ENCODE results near the gene FIBCD1. TPM values are rescaled to one million over a fixed set of nuclear protein-coding genes. Genes with fewer than 3 reads are reported as not detected.

Gene FIBCD1
- total RNA-seq, 4 donors from 2014 or later: 4.2 TPM; not detected in 3

DNA sequence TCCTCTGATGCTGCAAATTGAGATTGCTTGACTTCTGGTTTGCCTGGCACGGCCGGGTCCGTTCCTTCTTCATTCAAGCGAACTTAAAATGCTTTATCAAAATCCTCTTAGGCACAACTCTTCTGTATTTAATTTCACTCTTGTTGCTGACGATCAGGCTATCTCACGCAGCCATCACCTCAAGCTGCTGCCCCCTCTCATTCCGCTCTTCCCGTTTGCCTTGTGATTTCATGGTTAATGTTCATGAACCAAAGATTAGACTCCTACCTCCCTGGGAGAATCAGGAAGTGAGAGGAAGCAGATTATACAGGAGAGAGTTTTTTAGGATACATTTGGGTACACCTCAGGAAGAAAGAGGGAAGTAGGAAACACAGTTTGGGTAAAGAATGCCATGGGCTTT lies 65.1 kb downstream of the FIBCD1 start:
- TF ChIP-seq, protein P1, sequence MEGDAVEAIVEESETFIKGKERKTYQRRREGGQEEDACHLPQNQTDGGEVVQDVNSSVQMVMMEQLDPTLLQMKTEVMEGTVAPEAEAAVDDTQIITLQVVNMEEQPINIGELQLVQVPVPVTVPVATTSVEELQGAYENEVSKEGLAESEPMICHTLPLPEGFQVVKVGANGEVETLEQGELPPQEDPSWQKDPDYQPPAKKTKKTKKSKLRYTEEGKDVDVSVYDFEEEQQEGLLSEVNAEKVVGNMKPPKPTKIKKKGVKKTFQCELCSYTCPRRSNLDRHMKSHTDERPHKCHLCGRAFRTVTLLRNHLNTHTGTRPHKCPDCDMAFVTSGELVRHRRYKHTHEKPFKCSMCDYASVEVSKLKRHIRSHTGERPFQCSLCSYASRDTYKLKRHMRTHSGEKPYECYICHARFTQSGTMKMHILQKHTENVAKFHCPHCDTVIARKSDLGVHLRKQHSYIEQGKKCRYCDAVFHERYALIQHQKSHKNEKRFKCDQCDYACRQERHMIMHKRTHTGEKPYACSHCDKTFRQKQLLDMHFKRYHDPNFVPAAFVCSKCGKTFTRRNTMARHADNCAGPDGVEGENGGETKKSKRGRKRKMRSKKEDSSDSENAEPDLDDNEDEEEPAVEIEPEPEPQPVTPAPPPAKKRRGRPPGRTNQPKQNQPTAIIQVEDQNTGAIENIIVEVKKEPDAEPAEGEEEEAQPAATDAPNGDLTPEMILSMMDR (IDR thresholded peaks at IDR 0.05; ENCODE audit: low read depth): no peak

DNA sequence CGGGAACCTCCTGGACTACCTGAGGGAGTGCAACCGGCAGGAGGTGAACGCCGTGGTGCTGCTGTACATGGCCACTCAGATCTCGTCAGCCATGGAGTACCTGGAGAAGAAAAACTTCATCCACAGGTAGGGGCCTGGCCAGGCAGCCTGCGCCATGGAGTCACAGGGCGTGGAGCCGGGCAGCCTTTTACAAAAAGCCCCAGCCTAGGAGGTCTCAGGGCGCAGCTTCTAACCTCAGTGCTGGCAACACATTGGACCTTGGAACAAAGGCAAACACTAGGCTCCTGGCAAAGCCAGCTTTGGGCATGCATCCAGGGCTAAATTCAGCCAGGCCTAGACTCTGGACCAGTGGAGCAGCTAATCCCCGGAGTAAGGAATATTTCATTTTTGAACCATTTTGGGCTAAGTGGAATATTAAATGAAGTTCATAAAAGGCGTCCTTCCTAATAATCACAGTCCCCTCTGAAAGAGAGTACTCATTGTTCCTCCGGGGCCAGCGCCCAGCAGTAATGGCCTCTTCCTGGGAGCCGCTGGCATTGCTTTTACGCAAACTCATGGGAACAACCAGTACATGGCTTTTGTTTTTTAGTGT lies 66.0 kb downstream of the FIBCD1 start:
- TF ChIP-seq, protein P1 (IDR thresholded peaks at IDR 0.05; ENCODE audit: low read depth): no peak

DNA sequence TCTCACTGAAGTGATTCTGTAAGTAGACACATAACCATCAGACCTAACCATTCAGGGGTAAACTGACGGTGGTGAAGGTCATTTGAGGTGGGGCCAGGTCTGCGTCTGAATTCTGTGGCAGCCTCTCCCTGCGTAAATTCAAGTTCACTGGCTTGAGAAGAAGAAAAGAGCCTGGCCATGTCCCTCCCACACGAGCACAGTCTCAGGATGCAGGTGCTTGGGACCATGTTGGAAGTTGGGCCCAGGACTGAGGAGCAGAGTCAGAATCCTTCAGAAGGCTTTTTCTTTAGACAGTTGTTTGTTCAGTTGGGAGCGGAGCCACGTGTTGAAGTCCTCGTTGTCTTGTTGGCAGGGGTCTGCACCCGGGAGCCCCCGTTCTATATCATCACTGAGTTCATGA lies 66.5 kb downstream of the FIBCD1 start:
- TF ChIP-seq, protein P1 (IDR thresholded peaks at IDR 0.05; ENCODE audit: low read depth): no peak

DNA sequence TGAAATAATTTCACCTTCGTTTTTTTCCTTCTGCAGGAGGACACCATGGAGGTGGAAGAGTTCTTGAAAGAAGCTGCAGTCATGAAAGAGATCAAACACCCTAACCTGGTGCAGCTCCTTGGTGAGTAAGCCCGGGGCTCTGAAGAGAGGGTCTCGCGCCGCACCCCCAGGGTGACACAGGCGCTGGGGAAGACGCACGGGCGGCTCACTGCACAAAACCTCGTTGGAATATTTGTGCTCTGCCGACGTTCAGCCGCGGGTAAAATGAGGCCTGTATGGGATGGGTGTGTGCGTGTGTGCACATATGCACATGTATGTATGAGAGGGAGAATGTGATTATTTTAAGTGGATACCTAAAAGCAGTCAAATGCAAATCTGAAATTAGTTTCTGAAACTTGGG lies 67.0 kb downstream of the FIBCD1 start:
- TF ChIP-seq, protein P1 (IDR thresholded peaks at IDR 0.05; ENCODE audit: low read depth): no peak

DNA sequence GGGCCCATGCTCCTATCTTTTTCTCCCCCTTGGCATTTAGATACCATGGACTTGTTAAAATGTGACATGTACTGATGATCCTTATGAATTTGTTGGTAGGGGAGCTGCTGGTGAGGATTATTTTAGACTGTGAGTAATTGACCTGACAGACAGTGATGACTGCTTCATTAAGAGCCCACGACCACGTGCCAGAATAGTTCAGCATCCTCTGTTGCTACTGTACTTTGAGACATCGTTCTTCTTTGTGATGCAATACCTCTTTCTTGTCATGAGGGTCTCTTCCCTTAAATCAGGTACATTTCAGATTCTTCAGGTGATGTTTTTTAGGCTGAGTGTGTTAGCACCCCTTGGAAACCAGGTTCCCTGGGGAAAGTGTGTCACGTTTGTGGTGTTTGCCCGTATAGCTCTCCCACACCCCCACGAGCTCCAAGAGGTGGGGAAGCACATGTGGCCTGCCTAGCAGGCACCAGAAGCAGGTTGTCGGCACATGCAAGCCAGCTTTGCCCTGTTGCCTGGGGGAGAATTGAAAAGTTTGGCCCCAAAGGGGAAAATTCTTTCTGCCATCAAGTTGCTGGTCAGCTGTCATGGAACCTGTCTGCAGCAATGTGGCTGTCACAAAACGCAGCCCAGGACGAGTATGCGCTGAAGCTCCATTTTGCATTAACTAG lies 67.5 kb downstream of the FIBCD1 start:
- TF ChIP-seq, protein P1 (IDR thresholded peaks at IDR 0.05; ENCODE audit: low read depth): no peak

DNA sequence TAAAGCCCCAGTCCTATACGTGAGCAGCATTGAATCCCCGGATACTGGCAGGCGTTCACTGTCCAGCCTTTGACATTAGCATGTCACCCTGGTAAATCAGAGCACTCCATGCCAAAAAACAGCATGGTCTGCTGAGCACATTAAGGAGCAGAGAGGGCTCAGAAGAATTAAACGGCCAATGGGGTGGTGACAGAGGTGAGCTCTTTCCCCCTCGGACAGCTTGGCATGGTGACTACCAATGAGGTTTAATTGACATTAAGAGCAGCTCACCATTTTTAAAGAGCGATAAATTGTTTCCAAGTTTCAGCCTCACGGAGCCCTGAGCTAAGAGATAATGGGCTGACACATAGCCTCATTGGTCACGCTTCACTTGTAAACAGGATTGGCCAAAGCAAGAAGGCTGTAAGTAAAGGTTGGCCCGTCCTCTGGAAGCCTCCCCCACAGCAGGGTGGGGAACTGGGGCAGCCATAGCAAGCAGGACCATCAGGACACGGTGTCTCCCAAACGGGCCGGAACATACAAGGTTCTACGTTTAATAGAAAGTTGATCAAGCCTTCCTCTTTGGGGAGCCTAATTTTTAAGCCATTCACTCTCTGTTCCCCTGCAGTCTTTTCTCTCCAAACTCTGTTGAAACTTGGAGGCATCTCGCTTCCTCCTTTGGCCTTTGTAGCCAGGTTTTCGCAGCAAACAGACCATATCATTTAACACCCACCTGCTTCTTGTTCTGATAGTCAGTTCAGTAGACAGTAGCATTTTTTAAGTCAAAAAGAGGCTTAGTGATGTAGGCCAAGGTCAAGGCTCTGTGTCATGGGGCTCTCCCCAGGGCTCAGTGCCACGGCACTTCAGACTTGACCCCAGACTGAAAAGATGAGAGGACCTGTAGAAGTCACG lies 68.3 kb downstream of the FIBCD1 start:
- TF ChIP-seq, protein P1 (IDR thresholded peaks at IDR 0.05; ENCODE audit: low read depth): no peak

DNA sequence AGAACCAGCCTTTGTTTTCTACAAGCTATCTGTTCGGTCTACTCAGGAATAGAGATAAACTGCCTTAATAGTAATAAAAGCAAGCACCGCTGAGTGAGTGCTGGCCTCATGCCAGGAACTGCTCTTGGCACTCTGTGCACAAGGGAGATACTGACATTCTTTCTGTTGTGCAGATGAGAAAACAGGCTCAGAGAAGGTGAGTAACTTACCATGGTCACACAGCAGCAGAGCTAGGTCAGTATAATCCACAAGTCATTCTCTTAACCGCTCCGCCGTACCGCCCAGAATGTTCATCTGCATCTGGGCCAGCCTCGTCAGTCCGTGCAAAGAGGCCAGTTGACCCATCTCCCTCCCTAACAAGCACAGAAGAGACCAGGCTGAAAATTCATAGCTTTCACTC lies 69.8 kb downstream of the FIBCD1 start:
- TF ChIP-seq, protein P1 (IDR thresholded peaks at IDR 0.05; ENCODE audit: low read depth): no peak
